ENCODE results near the gene CUEDC1.
"Not testable (repeated sequence)": the region's sequence is repeated elsewhere in the genome, so short reads cannot be mapped to it uniquely, and the experiment has no call there.

Gene CUEDC1

GRCh38 chr17:57858838-57859237 is 96.4 kb downstream of the CUEDC1 start:
- no peak for DNase-seq

DNA sequence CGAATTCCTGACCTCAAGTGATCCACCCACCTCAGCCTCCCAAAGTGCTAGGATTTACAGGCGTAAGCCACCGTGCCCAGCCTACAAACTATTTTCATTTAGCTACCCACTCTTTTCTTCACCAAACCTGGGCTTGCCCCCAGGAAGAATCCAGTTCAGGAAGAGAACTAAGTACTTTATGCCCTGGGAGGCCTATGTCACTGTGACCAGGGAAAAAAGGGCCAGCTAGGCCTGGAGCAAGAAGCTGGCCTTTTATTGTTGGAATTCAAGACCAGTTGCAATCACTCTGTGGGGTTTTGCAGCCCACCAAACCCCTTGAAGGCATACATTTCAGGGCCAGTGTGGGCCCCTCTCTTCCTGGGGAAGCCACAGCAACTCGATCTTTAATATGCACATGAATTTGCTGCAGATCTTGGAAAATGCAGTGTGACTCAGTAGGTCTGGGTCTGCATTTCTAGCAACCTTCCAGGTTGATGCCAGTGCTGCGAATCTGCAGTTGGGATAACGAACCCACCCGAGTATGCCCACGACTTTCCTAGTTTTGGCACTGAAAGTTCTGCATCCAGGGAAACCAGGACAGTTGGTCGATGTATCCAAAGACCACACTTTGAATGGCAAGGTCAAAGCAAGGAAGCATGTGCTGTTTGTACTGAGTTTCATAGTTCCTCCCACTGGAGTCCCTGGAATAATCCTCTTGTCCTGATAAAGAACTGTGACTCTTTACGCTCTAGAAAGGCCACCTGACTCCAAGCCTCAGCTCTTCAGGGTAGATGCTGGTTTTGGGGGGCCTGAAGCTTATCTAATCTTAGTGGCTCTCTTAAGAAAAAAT is 98.2 kb downstream of the CUEDC1 start:
- DNase-seq: no peak

DNA sequence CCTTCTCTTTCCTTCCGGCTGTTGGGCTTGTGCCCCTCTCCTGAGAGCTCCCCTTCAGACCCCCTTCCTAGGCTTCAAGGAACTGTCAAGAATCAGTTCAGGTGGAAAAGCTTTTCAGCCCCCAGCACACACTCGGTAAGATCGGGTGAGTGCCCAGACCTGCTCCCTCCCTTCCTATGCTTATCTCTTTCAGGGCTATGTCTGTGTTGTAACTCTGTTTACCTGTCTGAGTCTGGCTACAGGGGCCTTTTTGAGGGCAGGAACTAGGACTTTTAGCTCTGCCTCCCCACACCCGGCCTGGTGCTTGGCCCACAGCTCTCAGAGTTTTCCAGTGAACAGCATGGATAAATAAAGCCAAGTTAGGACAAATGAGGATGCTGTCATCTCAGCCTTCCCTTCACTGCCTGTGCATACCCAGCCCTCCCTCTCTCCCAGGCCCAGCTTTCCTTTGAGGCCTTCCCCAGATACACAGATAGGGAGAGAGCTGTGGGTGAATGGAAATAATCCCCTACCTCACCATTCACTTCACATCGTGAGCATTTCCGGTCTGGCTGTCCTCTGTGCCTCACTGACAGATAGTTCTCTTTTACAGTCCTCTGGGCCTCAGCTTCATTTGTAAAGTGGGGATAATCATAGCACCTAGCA is 99.7 kb downstream of the CUEDC1 start:
- no peak for DNase-seq

DNA sequence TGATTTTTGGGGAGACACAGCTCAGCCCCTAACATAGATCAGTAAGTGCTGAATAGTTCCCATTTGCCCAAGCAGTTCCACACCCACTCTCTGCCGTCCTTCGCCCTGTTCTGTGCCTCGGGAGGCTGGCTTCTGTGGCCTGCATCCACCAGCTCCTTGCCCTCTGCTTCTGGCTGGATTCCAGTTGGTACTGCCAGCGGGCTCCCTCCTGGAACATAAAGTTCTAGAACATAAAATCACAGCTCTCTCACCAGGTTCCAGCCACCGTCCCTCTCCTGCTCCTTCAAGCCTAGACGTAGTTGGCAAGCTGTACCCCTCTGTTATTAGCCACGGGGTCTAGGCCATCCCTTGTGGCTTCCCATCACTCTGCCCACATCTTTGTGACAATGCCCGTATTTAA is 101.5 kb downstream of the CUEDC1 start:
- no peak for DNase-seq

DNA sequence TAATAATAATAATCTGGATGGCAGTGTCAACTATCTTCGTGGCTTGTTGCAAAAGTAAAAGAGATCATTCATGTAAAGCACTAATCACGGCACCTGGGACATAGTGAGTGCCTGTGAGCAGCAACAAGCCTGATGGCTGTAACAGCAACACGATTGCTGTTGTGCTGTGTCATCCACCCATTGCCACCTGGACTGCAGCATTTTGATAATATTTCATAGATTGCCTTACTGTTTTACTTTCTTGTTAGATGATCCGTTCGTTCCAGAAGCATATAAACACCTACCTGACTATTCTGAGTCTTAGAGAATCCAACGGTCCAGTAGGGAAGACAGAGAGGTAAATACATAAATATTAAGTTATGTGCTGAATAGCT is 102.3 kb downstream of the CUEDC1 start:
- DNase-seq: no peak

GRCh38 chr17:57852092-57852954 is 102.9 kb downstream of the CUEDC1 start:
- DNase-seq: no peak

DNA sequence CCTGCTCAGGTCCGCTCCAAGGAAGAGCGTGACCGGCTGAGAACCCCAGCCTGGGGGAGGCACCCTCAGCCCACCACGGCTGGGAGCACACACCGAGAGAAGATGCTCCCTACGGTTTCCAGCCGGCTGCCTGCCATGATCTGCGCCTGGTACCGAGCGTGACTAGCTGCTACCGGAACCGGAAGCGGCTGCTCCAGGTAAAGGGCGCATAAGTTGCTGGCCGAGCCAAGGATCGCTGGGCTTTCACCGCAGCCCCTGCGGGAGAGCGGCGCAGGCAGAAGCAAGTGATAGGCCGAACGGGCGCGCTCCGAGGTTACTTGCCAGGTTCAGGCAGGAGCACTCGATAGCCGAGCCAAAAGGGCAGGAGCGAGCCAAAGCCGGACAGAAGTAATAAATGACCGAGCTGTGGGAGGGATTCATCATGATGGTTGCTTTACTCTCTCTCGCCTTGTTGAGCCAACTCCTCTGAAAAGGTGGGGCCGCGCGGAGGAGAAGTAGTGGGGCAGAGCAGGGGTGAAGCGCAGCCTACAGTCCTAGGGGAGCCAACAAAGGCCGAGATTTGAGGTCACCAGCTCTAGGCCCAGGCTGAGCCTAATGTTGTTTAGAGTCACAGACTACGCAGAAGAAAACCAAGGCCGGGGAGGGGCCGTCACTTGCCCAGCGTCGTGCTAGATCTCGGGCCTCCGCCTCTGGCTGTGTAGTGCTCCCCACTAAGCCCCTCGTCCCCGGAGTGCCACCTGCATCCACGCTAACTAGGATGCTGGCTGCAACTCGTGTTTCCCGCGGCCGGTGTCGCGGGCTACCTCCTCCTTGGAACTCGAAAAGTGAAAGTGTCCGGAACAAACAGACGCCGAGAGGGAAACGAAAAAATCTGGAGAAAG is 105.1 kb downstream of the CUEDC1 start, which contains the start of gene MRPS23:
Gene MRPS23 (minus strand): TSS at position 171 of the 881 bp plus-strand sequence. CDS start 34 bp downstream, at position 137.
- peak; percentile 64 for DNase-seq

DNA sequence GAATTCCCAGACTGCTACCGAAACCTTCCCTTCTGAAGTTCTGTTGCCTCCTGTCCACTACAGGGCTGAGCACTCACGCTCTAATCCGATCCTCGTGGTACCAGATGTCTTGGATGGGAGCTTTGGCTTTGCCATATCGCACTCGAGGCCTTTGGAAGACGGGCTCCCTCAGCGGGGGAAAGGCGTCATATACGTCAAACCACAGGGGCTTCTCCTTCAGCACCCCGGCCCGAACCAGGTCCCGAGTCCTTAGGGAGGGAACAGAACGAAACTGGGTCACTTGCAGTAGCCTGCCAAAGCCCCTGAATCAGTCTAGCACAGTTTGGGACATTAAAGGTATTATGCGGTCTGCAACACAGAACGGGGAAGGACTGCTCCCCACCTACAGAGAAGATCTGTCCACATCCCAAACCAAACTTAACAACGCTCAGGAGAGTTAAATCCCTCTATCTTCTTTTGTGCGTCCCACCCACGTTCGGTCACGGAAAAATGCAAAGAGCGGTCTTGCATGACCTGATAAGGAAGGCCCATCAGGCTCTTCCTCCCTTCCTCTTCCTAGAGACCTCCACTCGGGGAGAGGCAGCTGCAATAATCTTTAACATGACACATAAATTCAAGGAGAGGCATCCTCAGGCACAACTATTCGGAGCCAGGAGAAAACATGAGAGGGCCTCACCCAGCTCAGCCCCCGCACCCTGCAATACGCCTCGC is 105.9 kb downstream of the CUEDC1 start:
- DNase-seq: no peak

DNA sequence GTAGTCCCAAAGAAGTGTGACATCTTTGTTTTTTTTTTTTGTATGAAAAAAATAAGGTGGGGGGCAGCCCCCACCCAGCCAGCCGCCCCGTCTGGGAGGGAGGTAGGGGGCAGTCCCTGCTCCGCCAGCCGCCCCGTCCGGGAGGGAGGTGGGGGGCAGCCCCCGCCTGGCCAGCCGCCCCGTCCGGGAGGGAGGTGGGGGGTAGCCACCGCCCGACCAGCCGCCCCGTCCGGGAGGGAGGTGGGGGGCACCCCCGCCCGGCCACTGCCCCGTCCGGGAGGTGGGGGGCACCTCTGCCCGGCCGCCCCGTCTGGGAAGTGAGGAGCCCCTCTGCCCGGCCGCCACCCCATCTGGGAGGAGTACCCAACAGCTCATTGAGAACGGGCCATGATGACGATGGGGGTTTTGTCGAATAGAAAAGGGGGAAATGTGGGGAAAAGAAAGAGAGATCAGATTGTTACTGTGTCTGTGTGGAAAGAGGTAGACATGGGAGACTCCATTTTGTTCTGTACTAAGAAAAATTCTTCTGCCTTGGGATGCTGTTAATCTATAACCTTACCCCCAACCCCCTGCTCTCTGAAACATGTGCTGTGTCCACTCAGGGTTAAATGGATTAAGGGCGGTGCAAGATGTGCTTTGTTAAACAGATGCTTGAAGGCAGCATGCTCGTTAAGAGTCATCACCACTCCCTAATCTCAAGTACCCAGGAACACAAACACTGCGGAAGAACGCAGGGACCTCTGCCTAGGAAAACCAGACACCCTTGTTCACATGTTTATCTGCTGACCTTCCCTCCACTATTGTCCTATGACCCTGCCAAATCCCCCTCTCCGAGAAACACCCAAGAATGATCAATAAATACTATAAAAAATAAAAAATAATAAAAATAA is 108.9 kb downstream of the CUEDC1 start:
- not testable (repeated sequence) for DNase-seq

GRCh38 chr17:57842280-57842679 is 112.9 kb downstream of the CUEDC1 start:
- no peak for DNase-seq

DNA sequence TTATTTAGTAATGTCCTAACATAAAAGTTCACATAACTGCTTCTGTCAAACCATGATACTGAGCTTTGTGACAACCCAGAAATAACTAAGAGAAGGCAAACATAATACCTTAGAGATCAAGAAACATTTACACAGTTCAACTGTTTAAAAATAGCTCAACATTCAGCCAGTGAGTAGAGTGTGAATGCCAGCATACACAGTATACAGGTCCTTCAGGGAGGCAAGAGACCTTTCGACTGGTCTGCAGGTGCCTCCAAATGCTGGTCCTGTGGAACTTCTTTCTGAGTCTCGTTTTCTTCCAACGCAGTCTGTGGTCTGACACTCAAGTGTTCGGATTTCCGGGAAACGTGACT is 115.7 kb downstream of the CUEDC1 start:
- DNase-seq: no peak

GRCh38 chr17:57838857-57839570 is 116.2 kb downstream of the CUEDC1 start:
- no peak for DNase-seq

- no peak for DNase-seq
These were observed 116.8 kb downstream of the CUEDC1 start for GRCh38 chr17:57838453-57838852.

DNA sequence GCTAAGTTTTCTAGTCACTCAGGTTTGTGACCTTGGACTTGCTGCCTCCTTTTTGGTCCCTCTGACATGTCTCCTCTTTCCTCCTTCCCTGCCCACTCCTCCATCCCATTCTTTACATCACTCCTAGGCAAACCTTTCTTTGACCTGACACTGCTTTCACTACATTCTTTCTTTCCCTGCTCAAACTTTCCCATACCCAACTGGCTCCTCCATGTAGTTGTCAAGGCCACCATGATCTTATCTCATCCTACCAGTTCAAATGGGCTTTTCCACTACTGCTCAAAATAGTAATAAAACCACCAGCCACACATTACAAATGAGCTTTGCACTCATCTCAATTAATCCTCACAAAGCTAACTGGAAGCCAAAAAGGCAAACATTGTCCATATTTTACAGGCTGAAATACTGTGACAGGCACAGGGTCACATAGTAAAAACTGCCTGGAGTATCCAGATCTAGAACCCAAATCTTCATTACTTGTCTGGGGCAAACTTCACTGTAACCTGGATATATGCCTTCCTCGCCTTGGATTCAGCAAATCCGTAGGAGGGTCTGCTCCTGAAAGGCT is 119.8 kb downstream of the CUEDC1 start:
- DNase-seq: no peak

DNA sequence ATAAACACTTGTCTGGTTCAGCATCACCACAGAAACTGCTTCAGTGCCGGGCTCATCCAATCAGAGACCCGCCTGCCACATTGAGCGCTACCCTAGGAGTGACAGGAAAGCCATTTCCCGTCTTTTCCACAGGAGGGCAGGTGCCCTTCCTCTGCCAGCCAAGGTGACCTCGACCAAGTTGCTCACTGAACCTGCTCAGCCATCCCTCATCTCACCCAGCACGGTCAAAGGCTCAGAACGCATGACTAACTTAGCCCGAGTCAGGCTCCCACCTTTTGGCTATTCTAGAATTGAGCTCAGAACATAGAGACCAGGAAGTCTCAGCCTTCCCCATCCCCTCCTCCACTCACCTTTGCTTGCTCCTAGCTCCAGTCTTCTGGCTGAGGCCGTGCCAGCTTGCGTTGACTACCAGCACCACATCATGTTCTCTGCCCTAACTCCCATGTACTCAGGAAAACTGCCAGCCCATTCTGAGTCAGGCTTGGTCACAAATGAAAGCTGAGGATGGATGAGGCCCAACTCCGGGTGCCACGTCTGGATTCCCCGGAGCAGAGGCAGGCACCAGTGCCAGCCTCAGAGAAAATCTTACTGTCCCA is 121.0 kb downstream of the CUEDC1 start:
- no peak for DNase-seq

DNA sequence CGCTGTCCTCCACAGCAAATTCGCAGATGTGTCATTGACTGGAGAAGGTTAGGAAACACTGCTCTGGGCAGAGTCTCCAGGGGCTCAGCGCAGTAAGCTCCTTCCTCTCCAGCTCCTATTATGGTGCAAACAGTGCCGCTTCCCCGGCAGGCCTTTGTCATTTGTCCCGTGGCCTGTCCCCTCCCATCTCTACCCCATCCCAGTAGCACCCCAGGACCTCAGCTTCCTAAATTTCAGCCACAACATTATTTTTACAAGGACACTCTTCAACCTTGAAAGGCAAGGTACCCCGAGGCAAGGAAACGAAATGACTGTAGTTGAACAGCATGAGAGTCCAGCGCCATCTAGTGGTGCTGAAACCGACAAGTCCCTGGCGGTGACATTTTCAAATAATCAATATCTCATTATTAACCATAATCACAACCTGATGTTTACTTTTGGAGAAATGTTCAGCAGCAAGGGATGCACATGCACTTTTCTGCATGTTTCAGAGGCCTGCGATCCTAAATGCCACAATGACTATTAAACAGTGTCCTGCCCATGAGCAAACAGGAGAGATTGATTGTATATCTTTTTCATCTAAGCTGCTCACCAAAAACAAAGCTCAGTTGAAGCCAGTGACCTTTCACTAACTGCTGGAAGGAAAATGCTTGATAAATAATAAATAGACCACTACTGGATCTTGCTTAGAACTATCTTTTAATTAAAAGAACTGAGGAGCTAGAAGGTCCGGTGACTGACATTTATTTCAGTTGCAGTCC is 121.9 kb downstream of the CUEDC1 start:
- DNase-seq: no peak

DNA sequence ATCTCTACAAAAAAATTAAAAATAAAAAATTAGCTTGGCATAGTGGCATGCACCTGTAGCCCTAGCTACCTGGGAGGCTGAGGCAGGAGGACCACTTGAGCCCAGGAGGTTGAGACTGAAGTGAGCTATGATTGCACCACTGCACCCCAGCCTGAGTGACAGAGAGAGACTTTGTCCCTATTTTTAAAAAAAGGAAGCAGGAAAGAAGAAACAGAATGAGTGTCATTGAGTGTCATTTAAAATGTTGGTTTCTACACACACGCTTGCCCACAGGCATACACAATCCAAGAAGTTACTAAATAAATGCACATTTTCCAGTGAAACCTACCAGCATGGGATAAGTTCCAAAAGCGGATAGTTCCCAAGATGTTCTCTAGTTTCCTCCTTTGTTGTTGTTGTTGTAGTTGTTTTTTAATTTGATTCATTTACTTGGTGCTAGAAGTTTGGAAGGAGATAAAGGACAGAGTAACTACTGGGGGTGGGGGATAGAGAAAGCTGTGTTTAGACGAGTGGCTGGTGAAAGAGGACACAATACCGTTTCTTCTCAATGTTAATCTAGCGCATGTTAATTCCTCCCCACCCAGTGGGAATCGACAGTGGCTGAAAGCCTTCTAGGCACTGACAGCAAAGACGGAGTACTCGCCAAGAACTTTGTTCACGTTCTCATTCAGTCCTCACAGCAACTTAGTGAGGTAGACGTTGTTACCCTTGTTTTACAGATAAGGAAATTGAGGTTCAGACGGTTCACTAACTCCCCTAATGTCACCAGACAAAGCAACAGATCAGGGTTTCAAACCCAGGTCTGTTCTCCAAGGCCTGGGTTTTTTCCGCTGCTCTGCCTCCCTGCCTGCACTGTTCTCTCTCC is 122.7 kb downstream of the CUEDC1 start:
- DNase-seq: no peak

GRCh38 chr17:57830880-57831279 is 124.3 kb downstream of the CUEDC1 start:
- no peak for DNase-seq

Data from 8988T (cell line).